NOMO-1 treated with dmso at 0.1 percent for 144 hours (cell line): ENCODE measurements around the gene PLEKHF1.
"Not testable (repeated sequence)": the region's sequence is repeated elsewhere in the genome, so short reads cannot be mapped to it uniquely, and the experiment has no call there.

Experiments
- DNase-seq: peaks from one replicate; lab custom pipeline; 2025; ENCODE audit not compliant: unreplicated experiment; lab: John Stamatoyannopoulos, UW

PLEKHF1 gene

GRCh38 chr19:29663861-29664752, 1.2 kb upstream of the PLEKHF1 start:
- no peak for DNase-seq

- no peak for DNase-seq
Measured at GRCh38 chr19:29664753-29665214, 477 bp upstream of the PLEKHF1 start.

GRCh38 chr19:29665826-29666577, 741 bp downstream of the PLEKHF1 start:
- DNase-seq: no peak

GRCh38 chr19:29666578-29667386, 1.5 kb downstream of the PLEKHF1 start:
- no peak for DNase-seq

GRCh38 chr19:29667387-29667783, 2.1 kb downstream of the PLEKHF1 start:
- no peak for DNase-seq

GRCh38 chr19:29667901-29668341, 2.7 kb downstream of the PLEKHF1 start:
- no peak for DNase-seq

GRCh38 chr19:29668746-29669609, 3.7 kb downstream of the PLEKHF1 start:
- no peak for DNase-seq

- DNase-seq: no peak
Measured at GRCh38 chr19:29670255-29670654, 5.0 kb downstream of the PLEKHF1 start.

- not testable (repeated sequence) for DNase-seq
Measured at GRCh38 chr19:29671026-29671392, 5.7 kb downstream of the PLEKHF1 start.

- DNase-seq: no peak
Measured at GRCh38 chr19:29671393-29672160, 6.3 kb downstream of the PLEKHF1 start.

GRCh38 chr19:29672319-29672932, 7.2 kb downstream of the PLEKHF1 start:
- no peak for DNase-seq

- no peak for DNase-seq
Measured at GRCh38 chr19:29672933-29673336, 7.7 kb downstream of the PLEKHF1 start.

GRCh38 chr19:29673451-29674371, 8.4 kb downstream of the PLEKHF1 start:
- DNase-seq: no peak

GRCh38 chr19:29674374-29675119, 9.3 kb downstream of the PLEKHF1 start:
- no peak for DNase-seq

- DNase-seq: no peak
Measured at GRCh38 chr19:29675120-29675649, 9.9 kb downstream of the PLEKHF1 start.

- no peak for DNase-seq
Measured at GRCh38 chr19:29675650-29676186, 10.5 kb downstream of the PLEKHF1 start.

GRCh38 chr19:29676586-29676985, 11.3 kb downstream of the PLEKHF1 start:
- no peak for DNase-seq
